NT2/D1 (cell line): ENCODE data around the gene TXK.

Experiments
- DNase-seq: peaks from one replicate; pipeline ENCODE4 v3.0.0-alpha.2; 2011; ENCODE audit warnings: low read depth, low spot score
- H3K27me3 ChIP-seq: 2 replicates; pipeline ENCODE4 v1.6.0; 2011; ENCODE audit warnings: mild to moderate bottlenecking; ENCODE audit not compliant: insufficient read length, insufficient read depth
- H3K36me3 ChIP-seq: 2 replicates; pipeline ENCODE4 v1.6.1; 2011; ENCODE audit warnings: mild to moderate bottlenecking, low read length, mixed read lengths; ENCODE audit not compliant: insufficient read depth, insufficient read length
- H3K4me1 ChIP-seq: 2 replicates; pipeline ENCODE4 v1.5.1; 2011; ENCODE audit not compliant: insufficient read depth, insufficient read length
- H3K4me3 ChIP-seq: 2 replicates; pipeline ENCODE4 v1.5.1; 2011; ENCODE audit warnings: low read depth; ENCODE audit not compliant: insufficient read length
- H3K9ac ChIP-seq: 2 replicates; pipeline ENCODE4 v1.6.0; 2011; ENCODE audit warnings: low read depth; ENCODE audit not compliant: insufficient read length
- H3K9me3 ChIP-seq: 2 replicates; pipeline ENCODE4 v1.5.1; 2011; ENCODE audit warnings: mild to moderate bottlenecking, low read length; ENCODE audit not compliant: insufficient read depth
- SUZ12 ChIP-seq: IDR thresholded peaks from 2 replicates; pipeline ENCODE4 v1.6.1; 2011; ENCODE audit not compliant: insufficient read length, insufficient read depth; ENCODE audit errors: extremely low read depth
- YY1 ChIP-seq: IDR thresholded peaks from 2 replicates; pipeline ENCODE4 v1.6.1; 2011; ENCODE audit not compliant: insufficient read length, insufficient read depth
- ZNF274 ChIP-seq: IDR thresholded peaks from 2 replicates; pipeline ENCODE4 v1.6.1; 2011; ENCODE audit warnings: mild to moderate bottlenecking, low read depth, low read length

Gene TXK

GRCh38 chr4:48038666-48039065 is 95.4 kb downstream of the TXK start:
- Histone ChIP-seq H3K9me3 (no peaks in the 10 kb centered on the region), H3K27me3 (no peaks in the 10 kb centered on the region), H3K4me3 (no peak overlapping the region), H3K4me1 (no peaks in the 10 kb centered on the region), H3K36me3 (no peaks in the 10 kb centered on the region), H3K9ac (no peak overlapping the region)
- DNase-seq, result no peak
- TF ChIP-seq YY1, result no peak
- TF ChIP-seq ZNF274, result no peak
- no peak for TF ChIP-seq SUZ12

GRCh38 chr4:48037117-48037462 is 97.0 kb downstream of the TXK start:
- no peak overlapping the region for H3K9ac ChIP-seq
- no peaks in the 10 kb centered on the region for H3K9me3 ChIP-seq
- no peaks in the 10 kb centered on the region for H3K4me1 ChIP-seq
- no peak overlapping the region for H3K4me3 ChIP-seq
- DNase-seq, result no peak
- no peaks in the 10 kb centered on the region for H3K36me3 ChIP-seq
- no peaks in the 10 kb centered on the region for H3K27me3 ChIP-seq
- no peak for TF ChIP-seq YY1

- TF ChIP-seq YY1, result no peak
- TF ChIP-seq SUZ12, result no peak
- TF ChIP-seq ZNF274, result no peak
- no peak overlapping the region for H3K4me3 ChIP-seq
- DNase-seq, result no peak
- H3K36me3 ChIP-seq, result no peaks in the 10 kb centered on the region
- H3K9me3 ChIP-seq, result no peaks in the 10 kb centered on the region
- no peak overlapping the region for H3K9ac ChIP-seq
- H3K27me3 ChIP-seq, result no peaks in the 10 kb centered on the region
- H3K4me1 ChIP-seq, result no peaks in the 10 kb centered on the region
These were observed 98.1 kb downstream of the TXK start for GRCh38 chr4:48035952-48036351.

- Histone ChIP-seq H3K9me3 (no peaks in the 10 kb centered on the region), H3K27me3 (no peaks in the 10 kb centered on the region), H3K4me3 (no peak overlapping the region), H3K36me3 (no peaks in the 10 kb centered on the region), H3K4me1 (no peaks in the 10 kb centered on the region), H3K9ac (no peak overlapping the region)
- no peak for TF ChIP-seq YY1
- no peak for TF ChIP-seq ZNF274
- TF ChIP-seq SUZ12, result no peak
- no peak for DNase-seq
These were observed 100.1 kb downstream of the TXK start for GRCh38 chr4:48033825-48034413.

- H3K9ac ChIP-seq, result no peak overlapping the region
- TF ChIP-seq SUZ12 (no peak), ZNF274 (no peak), YY1 (no peak)
- H3K4me3 ChIP-seq, result no peak overlapping the region
- DNase-seq, result no peak
- H3K36me3 ChIP-seq, result no peaks in the 10 kb centered on the region
- H3K27me3 ChIP-seq, result no peaks in the 10 kb centered on the region
- H3K4me1 ChIP-seq, result no peaks in the 10 kb centered on the region
- no peaks in the 10 kb centered on the region for H3K9me3 ChIP-seq
These were observed 100.6 kb downstream of the TXK start for GRCh38 chr4:48033412-48033811.

- H3K9ac ChIP-seq, result no peak overlapping the region
- no peaks in the 10 kb centered on the region for H3K36me3 ChIP-seq
- TF ChIP-seq ZNF274 (no peak), SUZ12 (no peak), YY1 (no peak)
- no peaks in the 10 kb centered on the region for H3K9me3 ChIP-seq
- H3K27me3 ChIP-seq, result no peaks in the 10 kb centered on the region
- no peaks in the 10 kb centered on the region for H3K4me1 ChIP-seq
- no peak for DNase-seq
- no peak overlapping the region for H3K4me3 ChIP-seq
These were observed 101.3 kb downstream of the TXK start for GRCh38 chr4:48032721-48033120.

- H3K4me1 ChIP-seq, result no peaks in the 10 kb centered on the region
- H3K36me3 ChIP-seq, result no peaks in the 10 kb centered on the region
- DNase-seq, result no peak
- H3K9ac ChIP-seq, result no peak overlapping the region
- H3K27me3 ChIP-seq, result no peaks in the 10 kb centered on the region
- TF ChIP-seq SUZ12, result no peak
- TF ChIP-seq YY1, result no peak
- no peak for TF ChIP-seq ZNF274
- H3K9me3 ChIP-seq, result no peaks in the 10 kb centered on the region
- H3K4me3 ChIP-seq, result no peak overlapping the region
These were observed 102.1 kb downstream of the TXK start for GRCh38 chr4:48031802-48032525.

GRCh38 chr4:48030470-48030869 is 103.6 kb downstream of the TXK start:
- H3K9ac ChIP-seq, result no peak overlapping the region
- no peaks in the 10 kb centered on the region for H3K9me3 ChIP-seq
- DNase-seq, result no peak
- H3K27me3 ChIP-seq, result no peaks in the 10 kb centered on the region
- no peak for TF ChIP-seq YY1
- TF ChIP-seq ZNF274, result no peak
- TF ChIP-seq SUZ12, result no peak
- H3K36me3 ChIP-seq, result peaks cover 3% of the 10 kb centered on the region
- H3K4me1 ChIP-seq, result no peaks in the 10 kb centered on the region
- H3K4me3 ChIP-seq, result no peak overlapping the region
